B cell (primary cell): ENCODE data around the gene AP1G1.

Experiments used
- EZH2 ChIP-seq: IDR thresholded peaks from 2 replicates; pipeline ENCODE4 v1.6.1; 2012; ENCODE audit warnings: borderline replicate concordance, low read depth, mild to moderate bottlenecking, moderate library complexity, low read length; ENCODE audit not compliant: insufficient read depth, poor library complexity, severe bottlenecking
- TF ChIP-seq, protein P1 (sequence below): fragments of 200-600 bp; IDR thresholded peaks from one replicate; pipeline ENCODE4 v1.8.0; 2022; ENCODE audit warnings: antibody characterized with exemption, mild to moderate bottlenecking

DNA sequence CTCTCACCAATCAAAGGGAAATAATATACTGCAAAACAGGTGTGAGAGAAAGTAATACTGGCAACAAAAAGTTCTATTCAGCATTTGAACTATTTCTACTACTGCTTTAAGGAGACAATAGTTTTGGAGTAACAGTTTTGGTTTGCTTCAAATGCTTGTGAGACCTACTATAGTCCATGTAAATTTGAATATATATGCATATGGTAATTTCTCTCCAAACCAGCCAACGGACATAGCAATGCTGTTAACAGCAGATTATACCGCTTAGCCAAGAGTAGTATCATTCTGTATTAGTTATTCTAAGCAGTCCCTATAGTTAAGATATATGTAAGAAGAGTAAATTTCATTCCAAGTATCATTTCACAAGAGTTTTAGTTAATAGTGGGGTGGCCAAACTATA, 102.6 kb downstream of the AP1G1 start:
- TF ChIP-seq, protein P1, sequence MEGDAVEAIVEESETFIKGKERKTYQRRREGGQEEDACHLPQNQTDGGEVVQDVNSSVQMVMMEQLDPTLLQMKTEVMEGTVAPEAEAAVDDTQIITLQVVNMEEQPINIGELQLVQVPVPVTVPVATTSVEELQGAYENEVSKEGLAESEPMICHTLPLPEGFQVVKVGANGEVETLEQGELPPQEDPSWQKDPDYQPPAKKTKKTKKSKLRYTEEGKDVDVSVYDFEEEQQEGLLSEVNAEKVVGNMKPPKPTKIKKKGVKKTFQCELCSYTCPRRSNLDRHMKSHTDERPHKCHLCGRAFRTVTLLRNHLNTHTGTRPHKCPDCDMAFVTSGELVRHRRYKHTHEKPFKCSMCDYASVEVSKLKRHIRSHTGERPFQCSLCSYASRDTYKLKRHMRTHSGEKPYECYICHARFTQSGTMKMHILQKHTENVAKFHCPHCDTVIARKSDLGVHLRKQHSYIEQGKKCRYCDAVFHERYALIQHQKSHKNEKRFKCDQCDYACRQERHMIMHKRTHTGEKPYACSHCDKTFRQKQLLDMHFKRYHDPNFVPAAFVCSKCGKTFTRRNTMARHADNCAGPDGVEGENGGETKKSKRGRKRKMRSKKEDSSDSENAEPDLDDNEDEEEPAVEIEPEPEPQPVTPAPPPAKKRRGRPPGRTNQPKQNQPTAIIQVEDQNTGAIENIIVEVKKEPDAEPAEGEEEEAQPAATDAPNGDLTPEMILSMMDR, result no peak
- TF ChIP-seq EZH2, result no peak
